Measurements from ENCODE around the gene PHETA2. TPM values are rescaled to one million over a fixed set of nuclear protein-coding genes. Genes with fewer than 3 reads are reported as not detected.

PHETA2 gene, protein sequence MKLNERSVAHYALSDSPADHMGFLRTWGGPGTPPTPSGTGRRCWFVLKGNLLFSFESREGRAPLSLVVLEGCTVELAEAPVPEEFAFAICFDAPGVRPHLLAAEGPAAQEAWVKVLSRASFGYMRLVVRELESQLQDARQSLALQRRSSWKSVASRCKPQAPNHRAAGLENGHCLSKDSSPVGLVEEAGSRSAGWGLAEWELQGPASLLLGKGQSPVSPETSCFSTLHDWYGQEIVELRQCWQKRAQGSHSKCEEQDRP
- 9.2 and 17.1 TPM in 2 replicates for total RNA-seq

DNA sequence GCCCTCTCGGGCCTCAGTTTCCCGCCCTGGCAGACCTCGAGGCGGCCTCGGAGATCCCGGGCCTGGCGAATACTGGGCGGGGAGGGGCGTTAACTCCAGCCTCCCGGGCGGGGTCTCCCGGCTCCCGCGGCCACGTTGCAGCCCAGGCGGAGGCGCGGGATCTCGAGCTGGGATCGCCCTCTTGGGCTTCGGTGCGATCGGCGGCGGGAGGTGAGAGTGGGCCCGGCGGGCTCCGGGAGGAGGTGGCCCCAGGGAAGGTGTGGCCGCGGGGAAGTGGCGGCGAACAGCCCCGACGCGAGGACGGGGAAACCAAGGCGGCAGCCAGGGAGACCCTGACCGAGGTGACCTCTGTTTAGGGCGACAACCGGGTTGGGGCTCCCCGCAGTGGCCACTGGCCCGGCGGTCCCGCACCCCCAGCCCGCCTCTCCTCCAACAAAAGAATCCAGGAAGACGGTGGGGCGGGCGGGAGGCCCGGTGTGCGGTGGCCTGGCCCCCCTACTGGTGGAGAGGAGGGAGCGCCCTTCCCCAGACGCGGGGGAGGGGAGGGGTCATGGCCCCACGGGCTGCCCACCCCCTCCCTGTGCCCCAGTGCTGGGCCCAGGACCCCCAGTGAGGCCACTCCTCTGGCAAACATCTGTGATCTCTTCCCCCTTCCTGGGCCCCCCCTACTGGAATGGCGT lies at the start of gene PHETA2:
TSS of gene PHETA2 (plus strand) at position 117 of the 680 bp plus-strand sequence. CDS start 3,046 bp downstream, outside the sequence.

GRCh38 chr22:42070517-42071422 lies 3.3 kb upstream of the PHETA2 start, which contains the start of gene NAGA:
Gene NAGA, minus strand, starts transcription at chr22:42070812. Its CDS starts 515 bp downstream, at chr22:42070297.

GRCh38 chr22:42079319-42080251 lies 5.5 kb downstream of the PHETA2 start, which contains the start of gene SMDT1:
Gene SMDT1, plus strand, starts transcription at chr22:42079700. Its CDS starts 69 bp downstream, at chr22:42079769.

DNA sequence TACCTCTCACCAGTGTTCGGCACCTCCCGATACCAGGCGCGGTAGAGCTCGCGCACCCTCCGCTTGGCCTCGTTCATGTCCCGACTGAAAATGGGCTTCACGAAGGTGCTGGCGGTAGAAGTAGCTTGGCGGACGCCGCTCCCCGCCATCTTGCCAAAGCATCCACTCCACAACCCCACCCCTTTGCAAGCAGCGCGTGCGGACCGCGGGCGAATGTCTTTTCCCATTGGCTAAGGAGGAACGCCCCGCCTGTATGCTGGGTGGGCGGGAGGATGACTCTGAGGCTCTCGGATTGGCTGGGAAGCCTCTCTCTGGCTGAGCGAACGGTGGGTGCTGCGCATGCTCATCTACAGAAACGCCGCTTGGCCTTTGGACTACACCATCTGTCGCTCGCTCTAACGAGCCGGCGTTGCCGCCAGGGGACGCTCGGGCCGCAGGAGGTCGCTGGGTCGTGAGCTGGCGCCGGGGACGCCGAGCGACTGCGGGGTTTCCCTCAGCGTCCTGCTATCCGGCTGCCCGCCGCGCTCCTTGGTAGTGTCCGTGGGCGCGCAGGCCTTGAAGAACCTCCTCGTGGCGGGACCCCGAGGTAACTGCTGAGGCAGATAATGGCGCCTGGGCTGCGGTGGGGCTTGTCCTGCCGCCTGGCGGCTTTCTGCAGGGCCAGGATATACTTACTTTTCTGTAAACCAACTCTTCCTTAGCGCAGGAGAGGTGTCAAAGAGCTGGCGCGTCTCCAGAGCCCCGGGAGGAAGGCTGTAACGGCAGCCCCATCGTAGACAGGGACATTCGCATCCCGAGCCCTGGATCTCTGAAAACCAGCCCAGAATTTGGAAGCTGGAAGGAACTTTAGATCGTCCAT lies 16.8 kb downstream of the PHETA2 start, which contains the start of gene NDUFA6:
TSS of gene NDUFA6 (minus strand) at position 177 of the 859 bp plus-strand sequence. CDS start at position 149, 28 bp downstream.

Other genes starting within 250 kb of the PHETA2 start
- gene SREBF2, start 241.1 kb upstream of the PHETA2 start, total RNA-seq = 53.5 and 101 TPM in 2 replicates
- not detected in 2 replicates for gene SHISA8, start 159.2 kb upstream of the PHETA2 start, total RNA-seq
- gene TNFRSF13C, start 147.4 kb upstream of the PHETA2 start, total RNA-seq = 0.11 and 0.12 TPM in 2 replicates
- 8.9 and 37.2 TPM in 2 replicates for gene CENPM, start 127.1 kb upstream of the PHETA2 start, total RNA-seq
- under 0.01 and 0.37 TPM in 2 replicates for gene SEPTIN3, start 104.8 kb upstream of the PHETA2 start, total RNA-seq
- 0.11 and 0.50 TPM in 2 replicates for gene WBP2NL, start 75.5 kb upstream of the PHETA2 start, total RNA-seq
- 43.2 and 48.5 TPM in 2 replicates for gene NAGA, start 3.4 kb upstream of the PHETA2 start, total RNA-seq
- 2.9 and 5.7 TPM in 2 replicates for gene SMDT1, start 5.5 kb downstream of the PHETA2 start, total RNA-seq
- 52.0 and 60.6 TPM in 2 replicates for gene NDUFA6, start 16.5 kb downstream of the PHETA2 start, total RNA-seq
- gene CYP2D6, start 56.6 kb downstream of the PHETA2 start, total RNA-seq = 0.25 and 0.44 TPM in 2 replicates
- 31.2 and 32.4 TPM in 2 replicates for gene TCF20, start 196.4 kb downstream of the PHETA2 start, total RNA-seq